ENCODE data around the gene MDC1.

GRCh38 chr6:30681766-30682142 is 35.3 kb downstream of the MDC1 start:
- TF ChIP-seq CTCF (IDR thresholded peaks at IDR 0.05; ENCODE audit: low read depth, low read length) (no peak), EZH2phosphoT487 (IDR thresholded peaks at IDR 0.05; ENCODE audit: low read depth) (no peak)

Measured in OCI-LY3 (cell line).